ENCODE measurements around the gene PIM1. TPM values are rescaled to one million over a fixed set of nuclear protein-coding genes. Genes with fewer than 3 reads are reported as not detected.
A peak's percentile ranks its signal among the peaks of the same experiment; 100 is the strongest.

The PIM1 gene
- total RNA-seq, 1 donor from 2014 or later = 28.9 TPM

DNA sequence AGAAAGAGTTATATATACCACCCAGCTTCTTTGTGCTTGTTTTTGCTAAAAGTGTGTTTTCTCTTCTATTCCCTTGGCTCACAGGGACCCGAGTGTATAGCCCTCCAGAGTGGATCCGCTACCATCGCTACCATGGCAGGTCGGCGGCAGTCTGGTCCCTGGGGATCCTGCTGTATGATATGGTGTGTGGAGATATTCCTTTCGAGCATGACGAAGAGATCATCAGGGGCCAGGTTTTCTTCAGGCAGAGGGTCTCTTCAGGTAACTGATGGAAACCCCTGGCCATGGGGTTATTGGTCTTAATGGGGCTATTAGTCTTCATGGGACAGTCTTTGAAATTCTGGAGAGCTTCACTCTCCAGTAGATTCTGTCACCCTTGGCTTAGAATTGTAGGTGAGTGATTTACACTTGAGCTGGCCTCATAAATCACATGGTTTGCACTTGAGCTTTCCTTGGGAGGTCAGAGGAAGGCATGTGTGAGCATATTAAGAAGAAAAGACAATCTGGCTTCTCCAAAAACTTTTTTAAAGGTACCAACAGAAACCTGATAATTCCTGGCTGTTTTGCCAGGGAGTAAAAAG lies 3.0 kb downstream of the PIM1 start:
- no peak for DNase-seq
- no peaks in the 10 kb centered on the region for H3K27me3 ChIP-seq (ENCODE audit: low read depth)
- peaks cover 58% of the 10 kb centered on the region for H3K4me1 ChIP-seq
- no peaks in the 10 kb centered on the region for H3K9me3 ChIP-seq (replicated peaks)
- H3K27ac ChIP-seq (replicated peaks) = peak overlapping the region; percentile 96
- H3K36me3 ChIP-seq = peaks cover 36% of the 10 kb centered on the region
- intact Hi-C loops (cut with micrococcal nuclease) = loop anchor here (2.0 kb wide), 1 partner anchor 122 kb away; no protein-coding TSS in a partner anchor
- TF ChIP-seq, protein P1, sequence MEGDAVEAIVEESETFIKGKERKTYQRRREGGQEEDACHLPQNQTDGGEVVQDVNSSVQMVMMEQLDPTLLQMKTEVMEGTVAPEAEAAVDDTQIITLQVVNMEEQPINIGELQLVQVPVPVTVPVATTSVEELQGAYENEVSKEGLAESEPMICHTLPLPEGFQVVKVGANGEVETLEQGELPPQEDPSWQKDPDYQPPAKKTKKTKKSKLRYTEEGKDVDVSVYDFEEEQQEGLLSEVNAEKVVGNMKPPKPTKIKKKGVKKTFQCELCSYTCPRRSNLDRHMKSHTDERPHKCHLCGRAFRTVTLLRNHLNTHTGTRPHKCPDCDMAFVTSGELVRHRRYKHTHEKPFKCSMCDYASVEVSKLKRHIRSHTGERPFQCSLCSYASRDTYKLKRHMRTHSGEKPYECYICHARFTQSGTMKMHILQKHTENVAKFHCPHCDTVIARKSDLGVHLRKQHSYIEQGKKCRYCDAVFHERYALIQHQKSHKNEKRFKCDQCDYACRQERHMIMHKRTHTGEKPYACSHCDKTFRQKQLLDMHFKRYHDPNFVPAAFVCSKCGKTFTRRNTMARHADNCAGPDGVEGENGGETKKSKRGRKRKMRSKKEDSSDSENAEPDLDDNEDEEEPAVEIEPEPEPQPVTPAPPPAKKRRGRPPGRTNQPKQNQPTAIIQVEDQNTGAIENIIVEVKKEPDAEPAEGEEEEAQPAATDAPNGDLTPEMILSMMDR (IDR thresholded peaks at IDR 0.05; ENCODE audit: borderline replicate concordance) = no peak
- peak overlapping the region; percentile 98 for H3K4me3 ChIP-seq

DNA sequence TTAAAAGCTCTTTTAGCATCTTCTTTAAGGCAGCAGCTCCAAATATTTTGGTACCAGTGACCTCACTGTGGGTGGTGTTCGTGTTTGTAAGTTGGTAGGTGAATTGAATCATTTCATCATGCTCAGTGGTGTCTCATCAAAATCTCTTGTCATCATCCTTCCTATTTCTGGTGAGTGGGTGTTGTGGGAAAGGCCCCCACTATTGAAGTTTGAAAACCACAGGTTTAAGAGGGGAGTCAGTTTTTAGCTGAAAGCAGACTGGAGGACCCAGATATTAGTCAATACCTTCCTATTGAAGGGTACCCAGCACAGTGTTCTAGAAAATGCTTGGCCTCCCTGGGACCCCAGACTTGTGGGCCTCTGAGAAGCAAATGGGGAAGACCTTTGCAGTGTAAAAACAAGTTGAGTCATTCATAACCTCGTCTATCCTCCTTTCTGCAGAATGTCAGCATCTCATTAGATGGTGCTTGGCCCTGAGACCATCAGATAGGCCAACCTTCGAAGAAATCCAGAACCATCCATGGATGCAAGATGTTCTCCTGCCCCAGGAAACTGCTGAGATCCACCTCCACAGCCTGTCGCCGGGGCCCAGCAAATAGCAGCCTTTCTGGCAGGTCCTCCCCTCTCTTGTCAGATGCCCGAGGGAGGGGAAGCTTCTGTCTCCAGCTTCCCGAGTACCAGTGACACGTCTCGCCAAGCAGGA lies 3.7 kb downstream of the PIM1 start:
- TF ChIP-seq, protein P1 (IDR thresholded peaks at IDR 0.05; ENCODE audit: borderline replicate concordance) = no peak
- DNase-seq = no peak
- H3K27me3 ChIP-seq (ENCODE audit: low read depth) = no peaks in the 10 kb centered on the region
- no peaks in the 10 kb centered on the region for H3K9me3 ChIP-seq (replicated peaks)
- H3K27ac ChIP-seq (replicated peaks) = peak overlapping the region; percentile 96
- peaks cover 36% of the 10 kb centered on the region for H3K36me3 ChIP-seq
- peak overlapping the region; percentile 98 for H3K4me3 ChIP-seq
- H3K4me1 ChIP-seq = peaks cover 52% of the 10 kb centered on the region
- intact Hi-C loops (cut with micrococcal nuclease) = loop anchor here (2.0 kb wide), 1 partner anchor 123 kb away; no protein-coding TSS in a partner anchor

DNA sequence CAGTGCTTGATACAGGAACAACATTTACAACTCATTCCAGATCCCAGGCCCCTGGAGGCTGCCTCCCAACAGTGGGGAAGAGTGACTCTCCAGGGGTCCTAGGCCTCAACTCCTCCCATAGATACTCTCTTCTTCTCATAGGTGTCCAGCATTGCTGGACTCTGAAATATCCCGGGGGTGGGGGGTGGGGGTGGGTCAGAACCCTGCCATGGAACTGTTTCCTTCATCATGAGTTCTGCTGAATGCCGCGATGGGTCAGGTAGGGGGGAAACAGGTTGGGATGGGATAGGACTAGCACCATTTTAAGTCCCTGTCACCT lies 4.2 kb downstream of the PIM1 start:
- Histone ChIP-seq H3K9me3 (replicated peaks) (no peaks in the 10 kb centered on the region), H3K27me3 (ENCODE audit: low read depth) (no peaks in the 10 kb centered on the region), H3K4me3 (peak overlapping the region; percentile 98), H3K36me3 (peaks cover 36% of the 10 kb centered on the region), H3K27ac (replicated peaks) (no peak overlapping the region), H3K4me1 (peaks cover 47% of the 10 kb centered on the region)
- intact Hi-C loops (cut with micrococcal nuclease) = no loop called here
- no peak for DNase-seq
- TF ChIP-seq, protein P1 (IDR thresholded peaks at IDR 0.05; ENCODE audit: borderline replicate concordance) = no peak

DNA sequence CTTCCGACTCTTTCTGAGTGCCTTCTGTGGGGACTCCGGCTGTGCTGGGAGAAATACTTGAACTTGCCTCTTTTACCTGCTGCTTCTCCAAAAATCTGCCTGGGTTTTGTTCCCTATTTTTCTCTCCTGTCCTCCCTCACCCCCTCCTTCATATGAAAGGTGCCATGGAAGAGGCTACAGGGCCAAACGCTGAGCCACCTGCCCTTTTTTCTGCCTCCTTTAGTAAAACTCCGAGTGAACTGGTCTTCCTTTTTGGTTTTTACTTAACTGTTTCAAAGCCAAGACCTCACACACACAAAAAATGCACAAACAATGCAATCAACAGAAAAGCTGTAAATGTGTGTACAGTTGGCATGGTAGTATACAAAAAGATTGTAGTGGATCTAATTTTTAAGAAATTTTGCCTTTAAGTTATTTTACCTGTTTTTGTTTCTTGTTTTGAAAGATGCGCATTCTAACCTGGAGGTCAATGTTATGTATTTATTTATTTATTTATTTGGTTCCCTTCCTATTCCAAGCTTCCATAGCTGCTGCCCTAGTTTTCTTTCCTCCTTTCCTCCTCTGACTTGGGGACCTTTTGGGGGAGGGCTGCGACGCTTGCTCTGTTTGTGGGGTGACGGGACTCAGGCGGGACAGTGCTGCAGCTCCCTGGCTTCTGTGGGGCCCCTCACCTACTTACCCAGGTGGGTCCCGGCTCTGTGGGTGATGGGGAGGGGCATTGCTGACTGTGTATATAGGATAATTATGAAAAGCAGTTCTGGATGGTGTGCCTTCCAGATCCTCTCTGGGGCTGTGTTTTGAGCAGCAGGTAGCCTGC lies 4.8 kb downstream of the PIM1 start:
- TF ChIP-seq, protein P1 (IDR thresholded peaks at IDR 0.05; ENCODE audit: borderline replicate concordance) = no peak
- Histone ChIP-seq H3K27ac (replicated peaks) (no peak overlapping the region), H3K4me3 (peak overlapping the region; percentile 98), H3K4me1 (peaks cover 43% of the 10 kb centered on the region), H3K27me3 (ENCODE audit: low read depth) (no peaks in the 10 kb centered on the region), H3K36me3 (peaks cover 36% of the 10 kb centered on the region), H3K9me3 (replicated peaks) (no peaks in the 10 kb centered on the region)
- intact Hi-C loops (cut with micrococcal nuclease) = no loop called here
- DNase-seq = no peak

DNA sequence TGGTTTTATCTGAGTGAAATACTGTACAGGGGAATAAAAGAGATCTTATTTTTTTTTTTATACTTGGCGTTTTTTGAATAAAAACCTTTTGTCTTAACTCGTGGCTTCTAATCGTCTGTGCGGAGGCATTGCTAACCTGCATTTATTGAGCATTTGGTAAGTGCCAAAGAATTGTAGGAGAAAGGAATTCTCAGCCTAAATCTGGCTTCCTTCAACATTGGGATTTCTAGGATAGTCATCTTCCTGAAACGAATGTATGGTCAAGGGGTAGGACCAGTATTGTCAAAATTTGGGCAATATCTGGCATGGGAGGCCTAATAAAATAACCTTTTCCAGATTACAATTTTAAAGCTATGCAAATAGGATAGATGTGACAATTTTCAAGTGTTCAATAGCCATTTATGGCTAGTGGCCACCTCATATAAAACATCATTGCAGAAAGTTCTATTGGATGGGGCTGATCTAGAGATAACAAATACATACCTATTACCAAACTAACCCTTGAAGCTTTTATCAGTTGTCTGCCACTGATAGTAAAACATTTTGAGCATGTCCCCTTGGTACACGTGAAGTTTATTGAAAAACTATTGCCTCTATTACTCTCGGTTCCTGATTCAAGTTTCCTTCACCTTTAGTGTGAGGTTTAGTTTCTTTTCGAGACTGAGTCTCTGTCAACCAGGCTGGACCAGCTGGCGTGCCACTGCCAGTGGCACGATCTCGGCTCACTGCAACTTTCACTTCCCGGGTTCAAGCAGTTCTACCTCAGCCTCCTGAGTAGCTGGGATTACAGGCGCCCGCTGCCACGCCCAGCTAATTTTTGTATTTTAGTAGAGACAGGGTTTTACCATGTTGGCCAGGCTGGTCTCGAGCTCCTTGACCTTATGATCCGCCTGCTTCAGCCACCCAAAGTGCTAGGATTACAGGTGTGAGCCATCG lies 5.6 kb downstream of the PIM1 start:
- H3K27me3 ChIP-seq (ENCODE audit: low read depth) = no peaks in the 10 kb centered on the region
- no peak overlapping the region for H3K27ac ChIP-seq (replicated peaks)
- no peaks in the 10 kb centered on the region for H3K9me3 ChIP-seq (replicated peaks)
- no peak overlapping the region for H3K4me3 ChIP-seq
- H3K36me3 ChIP-seq = peaks cover 36% of the 10 kb centered on the region
- TF ChIP-seq, protein P1 (IDR thresholded peaks at IDR 0.05; ENCODE audit: borderline replicate concordance) = no peak
- peaks cover 38% of the 10 kb centered on the region for H3K4me1 ChIP-seq
- intact Hi-C loops (cut with micrococcal nuclease) = no loop called here
- no peak for DNase-seq
